Measurements from ENCODE around the gene PTPN2. TPM values are rescaled to one million over a fixed set of nuclear protein-coding genes. Genes with fewer than 3 reads are reported as not detected.

Gene PTPN2
- total and polyA plus RNA-seq, 2 experiments from 2014 or later = 49.9 to 65.5 TPM

GRCh38 chr18:12855916-12856315 is 28.1 kb downstream of the PTPN2 start:
- H3K4me1 Mint-ChIP-seq = peaks cover 15% of the 10 kb centered on the region
- no peak for DNase-seq (ENCODE audit: low spot score)
- no peaks in the 10 kb centered on the region for H3K36me3 ChIP-seq (ENCODE audit: insufficient read depth)
- H3K27ac ChIP-seq (ENCODE audit: low read depth) = no peak overlapping the region
- H2AFZ ChIP-seq = no peak overlapping the region
- H3K36me3 Mint-ChIP-seq (ENCODE audit: low read depth) = peaks cover 18% of the 10 kb centered on the region
- H3K27ac Mint-ChIP-seq = no peak overlapping the region
- H3K79me2 ChIP-seq (replicated peaks; ENCODE audit: insufficient read depth) = peaks cover 89% of the 10 kb centered on the region
- H3K27me3 Mint-ChIP-seq (ENCODE audit: insufficient read depth, low read depth, poor library complexity) = peaks cover 1% of the 10 kb centered on the region
- H3K4me2 ChIP-seq = no peak overlapping the region
- no peaks in the 10 kb centered on the region; the same call in 2 of the 3 replicates for H3K9me3 Mint-ChIP-seq
- no peak overlapping the region for H3K4me3 ChIP-seq
- no peaks in the 10 kb centered on the region for H3K27me3 ChIP-seq (ENCODE audit: insufficient read depth)
- TF ChIP-seq POLR2AphosphoS5 (IDR thresholded peaks at IDR 0.05; ENCODE audit: low read depth) (no peak), EZH2 (IDR thresholded peaks at IDR 0.05; ENCODE audit: low read depth, unreplicated experiment) (no peak), ZNF114 (CRISPR knock-in tag; IDR thresholded peaks at IDR 0.05) (no peak), ZNF462 (CRISPR knock-in tag; IDR thresholded peaks at IDR 0.05) (no peak), EZH2phosphoT487 (IDR thresholded peaks at IDR 0.05; ENCODE audit: unreplicated experiment) (no peak), CTCF (conservative IDR thresholded peaks at IDR 0.05; ENCODE audit: low read depth in 2 of 2) (no peak), STAT1 (IDR thresholded peaks at IDR 0.05; ENCODE audit: unreplicated experiment) (no peak), NANOG (IDR thresholded peaks at IDR 0.05; ENCODE audit: borderline replicate concordance) (no peak), CREB1 (CRISPR knock-in tag; IDR thresholded peaks at IDR 0.05; ENCODE audit: low read depth) (no peak), ETS1 (IDR thresholded peaks at IDR 0.05) (no peak), JUNB (IDR thresholded peaks at IDR 0.05; ENCODE audit: unreplicated experiment) (no peak), REST (IDR thresholded peaks at IDR 0.05; ENCODE audit: unreplicated experiment) (no peak), ZNF331 (CRISPR knock-in tag; IDR thresholded peaks at IDR 0.05; ENCODE audit: low read depth) (no peak)
- H3F3A ChIP-seq (replicated peaks; ENCODE audit: low read depth) = no peaks in the 10 kb centered on the region
- H3K4me3 Mint-ChIP-seq = no peak overlapping the region
- no peaks in the 10 kb centered on the region for H3K9me2 ChIP-seq (ENCODE audit: insufficient read depth)
- no peak for ATAC-seq
- peaks cover 9% of the 10 kb centered on the region; the same call in 1 of the 2 replicates for H3K4me1 ChIP-seq (ENCODE audit: insufficient read depth)
- peaks cover 14% of the 10 kb centered on the region; the same call in 1 of the 2 replicates for H4K20me1 ChIP-seq (replicated peaks; ENCODE audit: insufficient read depth)

Measured in GM23338 (cell line).